ENCODE results near the gene KCNG2. TPM values are rescaled to one million over a fixed set of nuclear protein-coding genes. Genes with fewer than 3 reads are reported as not detected.

The KCNG2 gene
- total and polyA plus RNA-seq, 2 of the 8 experiments (the other 6 are each of a cell fraction or from before 2014, with no cell fraction given) = 0.19 to 0.74 TPM

DNA sequence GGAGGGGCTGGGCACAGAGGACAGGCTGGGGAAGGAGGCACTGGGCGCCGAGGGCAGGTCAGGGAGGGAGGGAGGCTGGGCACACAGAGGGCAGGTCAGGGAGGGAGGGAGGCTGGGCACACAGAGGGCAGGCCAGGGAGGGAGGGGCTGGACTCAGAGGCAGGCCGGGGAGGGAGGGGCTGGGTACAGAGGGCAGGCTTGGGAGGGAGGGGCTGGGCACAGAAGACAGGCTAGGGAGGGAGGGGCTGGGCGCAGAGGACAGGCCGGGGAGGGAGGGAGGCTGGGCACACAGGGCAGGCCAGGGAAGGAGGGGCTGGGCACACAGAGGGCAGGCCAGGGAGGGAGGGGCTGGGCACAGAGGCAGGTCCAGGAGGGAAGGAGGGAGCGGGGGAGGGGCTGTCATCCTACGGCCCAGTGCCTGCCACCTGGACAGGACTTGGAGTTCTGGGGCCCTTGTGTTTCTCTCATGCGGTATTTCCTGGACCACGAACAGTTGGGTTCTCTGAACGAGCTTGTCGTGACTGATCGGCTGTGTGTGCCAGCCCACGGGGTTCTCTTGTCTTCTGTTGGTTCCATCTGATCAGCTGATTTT lies 46.7 kb upstream of the KCNG2 start:
- FAIRE-seq = no peak
- CTCF ChIA-PET (ENCODE audit: partially characterized antibody) = interaction anchor here (0.8 to 1.3 kb wide), 6 partner anchors 15 to 370 kb away, joined by 3 to 7 read pairs (median 3); no protein-coding TSS in a partner anchor
- 100% methylated on average over 4 of the region's 13 CpGs; no CpG with 5 or more reads in 1 of the 2 experiments for WGBS, 2 experiments (ENCODE audit: extremely low coverage in 1 of 2, insufficient coverage in 1 of 2, insufficient read length in 1 of 2, insufficient replicate concordance in 2 of 2, low coverage in 1 of 2, low lambda C conversion rate in 2 of 2, missing lambda C conversion rate in 1 of 2)
- TF ChIP-seq SP2 (IDR thresholded peaks at IDR 0.05; ENCODE audit: low read length) = no peak
- no peak for TF ChIP-seq E2F6 (IDR thresholded peaks at IDR 0.05)
- no peak for TF ChIP-seq POU5F1 (IDR thresholded peaks at IDR 0.05; ENCODE audit: low read depth, low read length)
- no peak for TF ChIP-seq EP300 (IDR thresholded peaks at IDR 0.05; ENCODE audit: borderline replicate concordance in 1 of 2, low read depth in 2 of 2, low read length in 2 of 2)
- TF ChIP-seq RXRA (IDR thresholded peaks at IDR 0.05; ENCODE audit: insufficient read depth, low read depth, low read length) = no peak
- TF ChIP-seq CHD1 (IDR thresholded peaks at IDR 0.05; ENCODE audit: low read depth, low read length) = no peak
- TF ChIP-seq YY1 (IDR thresholded peaks at IDR 0.05; ENCODE audit: low read depth, low read length) = no peak
- TF ChIP-seq MAFK (IDR thresholded peaks at IDR 0.05; ENCODE audit: low read depth, low read length) = no peak
- TF ChIP-seq, protein P1, sequence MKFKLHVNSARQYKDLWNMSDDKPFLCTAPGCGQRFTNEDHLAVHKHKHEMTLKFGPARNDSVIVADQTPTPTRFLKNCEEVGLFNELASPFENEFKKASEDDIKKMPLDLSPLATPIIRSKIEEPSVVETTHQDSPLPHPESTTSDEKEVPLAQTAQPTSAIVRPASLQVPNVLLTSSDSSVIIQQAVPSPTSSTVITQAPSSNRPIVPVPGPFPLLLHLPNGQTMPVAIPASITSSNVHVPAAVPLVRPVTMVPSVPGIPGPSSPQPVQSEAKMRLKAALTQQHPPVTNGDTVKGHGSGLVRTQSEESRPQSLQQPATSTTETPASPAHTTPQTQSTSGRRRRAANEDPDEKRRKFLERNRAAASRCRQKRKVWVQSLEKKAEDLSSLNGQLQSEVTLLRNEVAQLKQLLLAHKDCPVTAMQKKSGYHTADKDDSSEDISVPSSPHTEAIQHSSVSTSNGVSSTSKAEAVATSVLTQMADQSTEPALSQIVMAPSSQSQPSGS (IDR thresholded peaks at IDR 0.05; ENCODE audit: low read length) = no peak
- TF ChIP-seq GTF2F1 (IDR thresholded peaks at IDR 0.05; ENCODE audit: borderline replicate concordance, low read depth, low read length) = no peak

More for the DNA sequence above, 46.7 kb upstream of the KCNG2 start:
- no peak overlapping the region for H3K4ac ChIP-seq (replicated peaks; ENCODE audit: insufficient read length, low read depth, low read length)
- H2BK20ac ChIP-seq (ENCODE audit: low read length) = no peak overlapping the region
- no peaks in the 10 kb centered on the region for H3K4me1 ChIP-seq (replicated peaks in 1 of 4; ENCODE audit: control insufficient read depth in 3 of 4, insufficient read depth in 4 of 4, low read length in 3 of 4)
- no peak overlapping the region for H2BK15ac ChIP-seq (ENCODE audit: low read length)
- no peaks in the 10 kb centered on the region for H3K23me2 ChIP-seq (ENCODE audit: low read depth, low read length)
- H2BK12ac ChIP-seq (ENCODE audit: low read depth, low read length) = no peak overlapping the region
- H3K4me2 ChIP-seq (ENCODE audit: insufficient read depth in 1 of 2, low read depth in 2 of 2, low read length in 2 of 2) = no peak overlapping the region
- H2BK120ac ChIP-seq (replicated peaks; ENCODE audit: low read depth, low read length) = no peak overlapping the region
- no peak overlapping the region for H3K4me3 ChIP-seq (ENCODE audit: extremely low read depth in 1 of 4, insufficient read depth in 2 of 4, low read depth in 3 of 4, low read length in 4 of 4)
- no peak overlapping the region for H2AK5ac ChIP-seq (ENCODE audit: low read depth, low read length)
- no peak overlapping the region for H3K18ac ChIP-seq (ENCODE audit: extremely low read depth, low read length)
- no peak overlapping the region for H3K14ac ChIP-seq (ENCODE audit: insufficient read length)
- peaks cover 4 to 18% (median 12%) of the 10 kb centered on the region in 4 experiments; a peak in 6 of 8 replicates for H3K36me3 ChIP-seq (ENCODE audit: control insufficient read depth in 2 of 4, insufficient read depth in 4 of 4, low read length in 3 of 4)
- H3K9ac ChIP-seq (replicated peaks in 1 of 4; ENCODE audit: extremely low read depth in 1 of 4, low read depth in 3 of 4, low read length in 3 of 4) = no peak overlapping the region
- POLR2A ChIA-PET (ENCODE audit: partially characterized antibody) = no interaction called here
- no peak overlapping the region for H3K23ac ChIP-seq (ENCODE audit: insufficient read length)
- no peak overlapping the region for H3K27ac ChIP-seq (ENCODE audit: low read depth, low read length)
- no peaks in the 10 kb centered on the region for H3K79me2 ChIP-seq (ENCODE audit: control insufficient read depth in 1 of 2, insufficient read depth in 2 of 2, low read length in 2 of 2)
- H4K91ac ChIP-seq (replicated peaks; ENCODE audit: insufficient read length, low read length) = no peak overlapping the region
- no peak overlapping the region for H2AFZ ChIP-seq (ENCODE audit: low read length)
- no peaks in the 10 kb centered on the region for H3K9me3 ChIP-seq (ENCODE audit: insufficient read depth in 2 of 2, low read depth in 1 of 2, low read length in 1 of 2)
- no peak overlapping the region for H3K56ac ChIP-seq (replicated peaks; ENCODE audit: insufficient read length, low read depth, low read length)
- H2BK5ac ChIP-seq (ENCODE audit: low read depth, low read length) = no peak overlapping the region
- H3K27me3 ChIP-seq (replicated peaks in 1 of 4; ENCODE audit: control insufficient read depth in 3 of 4, extremely low read depth in 1 of 4, insufficient read depth in 3 of 4, low read length in 3 of 4) = no peaks in the 10 kb centered on the region
- no peak for DNase-seq (ENCODE audit: low read depth in 1 of 2, low spot score in 2 of 2)
- no peak overlapping the region for H4K5ac ChIP-seq (ENCODE audit: insufficient read length, low read depth, low read length)
- no peak overlapping the region for H4K8ac ChIP-seq (ENCODE audit: extremely low read depth, insufficient read depth, low read length)
- H4K20me1 ChIP-seq (replicated peaks in 1 of 2; ENCODE audit: control insufficient read depth in 1 of 2, insufficient read depth in 2 of 2, low read length in 2 of 2) = peaks cover 4 to 8% of the 10 kb centered on the region in 2 experiments
- peaks cover 2% of the 10 kb centered on the region; the same call in 1 of the 2 replicates for H3K79me1 ChIP-seq (ENCODE audit: low read depth, low read length)

Measured in H1 (cell line).